ENCODE data around the gene CDK14.
A peak's percentile ranks its signal among the peaks of the same experiment; 100 is the strongest.

Gene CDK14

GRCh38 chr7:90584378-90584777 is 11.7 kb upstream of the CDK14 start:
- H3K36me3 ChIP-seq (replicated peaks), result no peaks in the 10 kb centered on the region
- DNase-seq (ENCODE audit: low spot score in 2 of 2), result no peak
- H3K9me3 ChIP-seq, result no peaks in the 10 kb centered on the region
- H3K27me3 ChIP-seq (ENCODE audit: low read depth), result no peaks in the 10 kb centered on the region
- H3K4me3 ChIP-seq, result no peak overlapping the region
- no peaks in the 10 kb centered on the region for H3K4me1 ChIP-seq
- in situ Hi-C loops (cut with MboI; ENCODE audit: low sequenced_read_pairs), result no loop called here

- no peak for DNase-seq (ENCODE audit: low spot score in 2 of 2)
- no peaks in the 10 kb centered on the region for H3K27me3 ChIP-seq (ENCODE audit: low read depth)
- no peaks in the 10 kb centered on the region for H3K36me3 ChIP-seq (replicated peaks)
- in situ Hi-C loops (cut with MboI; ENCODE audit: low sequenced_read_pairs), result no loop called here
- H3K4me1 ChIP-seq, result no peaks in the 10 kb centered on the region
- no peak overlapping the region for H3K4me3 ChIP-seq
- no peaks in the 10 kb centered on the region for H3K9me3 ChIP-seq
Measured at GRCh38 chr7:90586091-90586490, 10.0 kb upstream of the CDK14 start.

- no peak for DNase-seq (ENCODE audit: low spot score in 2 of 2)
- Histone ChIP-seq H3K27me3 (ENCODE audit: low read depth) (no peaks in the 10 kb centered on the region), H3K9me3 (no peaks in the 10 kb centered on the region), H3K4me3 (no peak overlapping the region), H3K4me1 (no peaks in the 10 kb centered on the region), H3K36me3 (replicated peaks) (no peaks in the 10 kb centered on the region)
- in situ Hi-C loops (cut with MboI; ENCODE audit: low sequenced_read_pairs), result no loop called here
Measured at GRCh38 chr7:90587766-90588165, 8.4 kb upstream of the CDK14 start.

- Histone ChIP-seq H3K27me3 (ENCODE audit: low read depth) (no peaks in the 10 kb centered on the region), H3K4me3 (no peak overlapping the region), H3K36me3 (replicated peaks) (no peaks in the 10 kb centered on the region), H3K9me3 (no peaks in the 10 kb centered on the region), H3K4me1 (peaks cover 8% of the 10 kb centered on the region; the same call in 1 of the 2 replicates)
- in situ Hi-C loops (cut with MboI; ENCODE audit: low sequenced_read_pairs), result no loop called here
- no peak for DNase-seq (ENCODE audit: low spot score in 2 of 2)
Measured at GRCh38 chr7:90592033-90592432, 4.1 kb upstream of the CDK14 start.

GRCh38 chr7:90593205-90593604 is 2.9 kb upstream of the CDK14 start:
- H3K4me1 ChIP-seq, result peaks cover 12% of the 10 kb centered on the region; the same call in 1 of the 2 replicates
- in situ Hi-C loops (cut with MboI; ENCODE audit: low sequenced_read_pairs), result no loop called here
- no peak overlapping the region for H3K4me3 ChIP-seq
- no peaks in the 10 kb centered on the region for H3K9me3 ChIP-seq
- H3K27me3 ChIP-seq (ENCODE audit: low read depth), result no peaks in the 10 kb centered on the region
- no peak for DNase-seq (ENCODE audit: low spot score in 2 of 2)
- H3K36me3 ChIP-seq (replicated peaks), result no peaks in the 10 kb centered on the region

- H3K9me3 ChIP-seq, result no peaks in the 10 kb centered on the region
- no peaks in the 10 kb centered on the region for H3K36me3 ChIP-seq (replicated peaks)
- DNase-seq (ENCODE audit: low spot score in 2 of 2), result peak; percentile 54 to 61
- in situ Hi-C loops (cut with MboI; ENCODE audit: low sequenced_read_pairs), result no loop called here
- peaks cover 12% of the 10 kb centered on the region; the same call in 1 of the 2 replicates for H3K4me1 ChIP-seq
- H3K4me3 ChIP-seq, result no peak overlapping the region
- no peaks in the 10 kb centered on the region for H3K27me3 ChIP-seq (ENCODE audit: low read depth)
Measured at GRCh38 chr7:90594751-90595317, 1.3 kb upstream of the CDK14 start.

- Histone ChIP-seq H3K9me3 (no peaks in the 10 kb centered on the region), H3K4me1 (peaks cover 12% of the 10 kb centered on the region; the same call in 1 of the 2 replicates), H3K27me3 (ENCODE audit: low read depth) (no peaks in the 10 kb centered on the region), H3K36me3 (replicated peaks) (no peaks in the 10 kb centered on the region), H3K4me3 (peak overlapping the region; percentile 54)
- no peak for DNase-seq (ENCODE audit: low spot score in 2 of 2)
- in situ Hi-C loops (cut with MboI; ENCODE audit: low sequenced_read_pairs), result no loop called here
Measured at GRCh38 chr7:90595342-90595800, 750 bp upstream of the CDK14 start.

GRCh38 chr7:90596671-90597562 is 796 bp downstream of the CDK14 start:
- Histone ChIP-seq H3K27me3 (ENCODE audit: low read depth) (no peaks in the 10 kb centered on the region), H3K4me3 (peak overlapping the region; percentile 54), H3K36me3 (replicated peaks) (no peaks in the 10 kb centered on the region), H3K9me3 (no peaks in the 10 kb centered on the region), H3K4me1 (peaks cover 12% of the 10 kb centered on the region; the same call in 1 of the 2 replicates)
- in situ Hi-C loops (cut with MboI; ENCODE audit: low sequenced_read_pairs), result no loop called here
- DNase-seq (ENCODE audit: low spot score in 2 of 2), result peak; percentile 28 to 47

GRCh38 chr7:90597563-90598253 is 1.6 kb downstream of the CDK14 start:
- Histone ChIP-seq H3K4me1 (peaks cover 12% of the 10 kb centered on the region; the same call in 1 of the 2 replicates), H3K36me3 (replicated peaks) (no peaks in the 10 kb centered on the region), H3K4me3 (peak overlapping the region; percentile 54), H3K9me3 (no peaks in the 10 kb centered on the region), H3K27me3 (ENCODE audit: low read depth) (no peaks in the 10 kb centered on the region)
- in situ Hi-C loops (cut with MboI; ENCODE audit: low sequenced_read_pairs), result no loop called here
- DNase-seq (ENCODE audit: low spot score in 2 of 2), result peak in 1 of 2 experiments; percentile 27

- in situ Hi-C loops (cut with MboI; ENCODE audit: low sequenced_read_pairs), result no loop called here
- no peaks in the 10 kb centered on the region for H3K36me3 ChIP-seq (replicated peaks)
- H3K4me3 ChIP-seq, result no peak overlapping the region
- H3K27me3 ChIP-seq (ENCODE audit: low read depth), result no peaks in the 10 kb centered on the region
- no peak for DNase-seq (ENCODE audit: low spot score in 2 of 2)
- H3K9me3 ChIP-seq, result no peaks in the 10 kb centered on the region
- H3K4me1 ChIP-seq, result peaks cover 12% of the 10 kb centered on the region; the same call in 1 of the 2 replicates
Measured at GRCh38 chr7:90599038-90599437, 2.9 kb downstream of the CDK14 start.

- in situ Hi-C loops (cut with MboI; ENCODE audit: low sequenced_read_pairs), result no loop called here
- H3K27me3 ChIP-seq (ENCODE audit: low read depth), result no peaks in the 10 kb centered on the region
- H3K4me1 ChIP-seq, result peaks cover 9% of the 10 kb centered on the region; the same call in 1 of the 2 replicates
- H3K4me3 ChIP-seq, result no peak overlapping the region
- H3K9me3 ChIP-seq, result no peaks in the 10 kb centered on the region
- no peaks in the 10 kb centered on the region for H3K36me3 ChIP-seq (replicated peaks)
- DNase-seq (ENCODE audit: low spot score in 2 of 2), result no peak
Measured at GRCh38 chr7:90599892-90600555, 3.9 kb downstream of the CDK14 start.

GRCh38 chr7:90602303-90602702 is 6.2 kb downstream of the CDK14 start:
- no peaks in the 10 kb centered on the region for H3K9me3 ChIP-seq
- H3K4me3 ChIP-seq, result no peak overlapping the region
- DNase-seq (ENCODE audit: low spot score in 2 of 2), result no peak
- in situ Hi-C loops (cut with MboI; ENCODE audit: low sequenced_read_pairs), result no loop called here
- no peaks in the 10 kb centered on the region for H3K27me3 ChIP-seq (ENCODE audit: low read depth)
- H3K4me1 ChIP-seq, result peaks cover 3% of the 10 kb centered on the region; the same call in 1 of the 2 replicates
- no peaks in the 10 kb centered on the region for H3K36me3 ChIP-seq (replicated peaks)

GRCh38 chr7:90603346-90603745 is 7.2 kb downstream of the CDK14 start:
- H3K9me3 ChIP-seq, result no peaks in the 10 kb centered on the region
- no peak for DNase-seq (ENCODE audit: low spot score in 2 of 2)
- H3K4me3 ChIP-seq, result no peak overlapping the region
- in situ Hi-C loops (cut with MboI; ENCODE audit: low sequenced_read_pairs), result no loop called here
- H3K36me3 ChIP-seq (replicated peaks), result no peaks in the 10 kb centered on the region
- no peaks in the 10 kb centered on the region for H3K27me3 ChIP-seq (ENCODE audit: low read depth)
- no peaks in the 10 kb centered on the region for H3K4me1 ChIP-seq

All from HAP-1 (cell line).